Hepatocyte (in vitro differentiated cells): ENCODE data around the gene ZNF776. TPM values are rescaled to one million over a fixed set of nuclear protein-coding genes. Genes with fewer than 3 reads are reported as not detected.

ENCODE experiments used
- DNase-seq: peaks from one replicate; pipeline ENCODE4 v3.0.0-alpha.2; 2016; ENCODE audit warnings: low spot score
- H2AFZ ChIP-seq: fragments of 200-600 bp; sonication (generic); 2 replicates; pipeline ENCODE4 v1.6.0; 2016; ENCODE audit warnings: antibody characterized with exemption, mild to moderate bottlenecking
- H3K27ac ChIP-seq: fragments of 200-600 bp; sonication (generic); 2 replicates; pipeline ENCODE4 v1.5.1; 2016; ENCODE audit warnings: mild to moderate bottlenecking
- H3K27me3 ChIP-seq: fragments of 200-600 bp; sonication (generic); 2 replicates; pipeline ENCODE4 v1.6.1; 2016
- H3K36me3 ChIP-seq: fragments of 200-600 bp; sonication (generic); replicated peaks from 2 replicates; pipeline ENCODE4 v1.5.1; 2016; ENCODE audit warnings: low read depth; ENCODE audit not compliant: insufficient read depth
- H3K4me1 ChIP-seq: fragments of 200-600 bp; sonication (generic); 2 replicates; pipeline ENCODE4 v1.5.1; 2016; ENCODE audit warnings: mild to moderate bottlenecking, moderate library complexity; ENCODE audit not compliant: insufficient read depth
- H3K4me2 ChIP-seq: fragments of 200-600 bp; sonication (generic); 2 replicates; pipeline ENCODE4 v1.6.0; 2016
- H3K4me3 ChIP-seq: fragments of 200-600 bp; sonication (generic); 2 replicates; pipeline ENCODE4 v1.5.1; 2016; ENCODE audit warnings: mild to moderate bottlenecking
- H3K79me2 ChIP-seq: fragments of 200-600 bp; sonication (generic); 2 replicates; pipeline ENCODE4 v1.6.0; 2017; ENCODE audit warnings: mild to moderate bottlenecking
- H3K9me2 ChIP-seq: fragments of 200-600 bp; sonication (generic); replicated peaks from 2 replicates; pipeline ENCODE4 v1.6.0; 2017; ENCODE audit warnings: mild to moderate bottlenecking; ENCODE audit not compliant: insufficient read depth
- H3K9me3 ChIP-seq: fragments of 200-600 bp; sonication (generic); 2 replicates; pipeline ENCODE4 v1.5.1; 2016; ENCODE audit warnings: low read depth, mild to moderate bottlenecking
- H4K20me1 ChIP-seq: fragments of 200-600 bp; sonication (generic); 2 replicates; pipeline ENCODE4 v1.6.0; 2016; ENCODE audit warnings: mild to moderate bottlenecking; ENCODE audit not compliant: insufficient read depth, poor library complexity, severe bottlenecking
- CTCF ChIP-seq: fragments of 200-600 bp; sonication (generic); IDR thresholded peaks from 2 replicates; pipeline ENCODE4 v1.5.1; 2016; ENCODE audit warnings: antibody characterized with exemption, mild to moderate bottlenecking; ENCODE audit not compliant: poor library complexity
- EZH2 ChIP-seq: fragments of 200-600 bp; sonication (generic); IDR thresholded peaks from 2 replicates; pipeline ENCODE4 v1.6.1; 2016; ENCODE audit warnings: antibody characterized with exemption, mild to moderate bottlenecking, borderline replicate concordance
- EZH2phosphoT487 ChIP-seq: fragments of 200-600 bp; sonication (generic); IDR thresholded peaks from one replicate; pipeline ENCODE4 v1.6.1; 2018; ENCODE audit warnings: antibody characterized with exemption, mild to moderate bottlenecking, low read depth, moderate library complexity; ENCODE audit not compliant: unreplicated experiment, severe bottlenecking
- WGBS: methylation state at CpG from one replicate; pipeline ENCODE4 v1.1.6; 2016; ENCODE audit warnings: low lambda C conversion rate; ENCODE audit errors: missing lambda C conversion rate; 5-methylcytosine and 5-hydroxymethylcytosine counted together
- polyA plus RNA-seq: library from polyadenylated mRNA; unstranded; fragments of >200 nt; fragmentation: Nextera tagmentation; extraction: Ambion mirVana; gene quantifications from 2 replicates; pipeline ENCODE4 v1.2.1, GENCODE V29; 2016
- total RNA-seq: library from RNA; depleted of rRNA; stranded (reverse); fragments of >200 nt; gene quantifications from 2 replicates; pipeline ENCODE4 v1.2.3, GENCODE V29; 2014

The ZNF776 gene
- total and polyA plus RNA-seq, 2 experiments from 2014 or later: 10.6 to 11.4 TPM

- peaks cover 4% of the 10 kb centered on the region for H3K36me3 ChIP-seq
- no peaks in the 10 kb centered on the region for H3K4me1 ChIP-seq
- no peak for TF ChIP-seq EZH2
- no peak for TF ChIP-seq CTCF
- no peak for TF ChIP-seq EZH2phosphoT487
- H3K27ac ChIP-seq: no peak overlapping the region
- peaks cover 6% of the 10 kb centered on the region for H3K9me3 ChIP-seq
- H3K4me3 ChIP-seq: no peak overlapping the region
- peaks cover 7% of the 10 kb centered on the region for H3K79me2 ChIP-seq
- H3K9me2 ChIP-seq: no peaks in the 10 kb centered on the region
- no peak overlapping the region for H3K4me2 ChIP-seq
- no peaks in the 10 kb centered on the region for H3K27me3 ChIP-seq
- H4K20me1 ChIP-seq: no peaks in the 10 kb centered on the region
- H2AFZ ChIP-seq: no peak overlapping the region
- DNase-seq: no peak
Observed at GRCh38 chr19:57719424-57719823, 27.2 kb upstream of the ZNF776 start.

DNA sequence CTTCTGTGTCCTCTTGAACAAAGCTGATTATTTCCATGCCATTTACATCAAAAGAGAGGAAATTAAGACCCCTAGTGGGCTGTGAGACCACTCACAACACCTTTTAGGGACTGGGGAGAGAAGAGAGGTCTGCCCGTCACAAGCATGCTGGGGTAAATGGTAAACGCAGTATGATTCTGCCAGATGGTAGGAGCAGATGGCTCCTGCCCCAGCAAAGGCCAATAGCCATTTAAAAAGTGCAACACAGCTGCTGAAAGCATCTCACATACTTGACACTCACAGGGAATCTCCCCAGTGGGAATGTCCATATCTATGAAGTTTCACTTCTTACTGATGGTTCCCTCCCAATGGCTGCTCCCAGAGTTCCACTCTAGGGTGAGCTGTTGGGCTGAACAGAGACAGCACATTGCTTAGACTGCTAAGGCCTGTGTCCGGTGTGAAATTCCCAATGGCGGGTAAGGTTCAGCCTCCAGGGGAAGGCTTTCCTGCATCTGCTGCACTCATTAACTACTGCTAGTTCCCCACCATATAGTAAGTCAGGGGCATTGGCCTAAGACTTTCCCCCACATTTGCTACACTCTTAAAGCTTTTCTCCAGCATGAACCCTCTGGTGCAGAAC, 26.6 kb upstream of the ZNF776 start:
- no peak overlapping the region for H3K27ac ChIP-seq
- H3K9me3 ChIP-seq: peaks cover 6% of the 10 kb centered on the region
- WGBS: 96% methylated on average over 4 of the region's 4 CpGs
- H3K79me2 ChIP-seq: peaks cover 12% of the 10 kb centered on the region
- no peaks in the 10 kb centered on the region for H3K9me2 ChIP-seq
- no peak for DNase-seq
- no peaks in the 10 kb centered on the region for H3K27me3 ChIP-seq
- TF ChIP-seq EZH2 (no peak), CTCF (no peak), EZH2phosphoT487 (no peak)
- no peak overlapping the region for H3K4me3 ChIP-seq
- peaks cover 4% of the 10 kb centered on the region for H3K36me3 ChIP-seq
- H3K4me1 ChIP-seq: no peaks in the 10 kb centered on the region
- H3K4me2 ChIP-seq: no peak overlapping the region
- no peaks in the 10 kb centered on the region for H4K20me1 ChIP-seq
- no peak overlapping the region for H2AFZ ChIP-seq

GRCh38 chr19:57720878-57721277, 25.7 kb upstream of the ZNF776 start:
- Histone ChIP-seq H3K36me3 (peaks cover 4% of the 10 kb centered on the region), H3K4me3 (no peak overlapping the region), H4K20me1 (no peaks in the 10 kb centered on the region), H3K9me2 (no peaks in the 10 kb centered on the region), H3K27ac (no peak overlapping the region), H3K79me2 (peaks cover 21% of the 10 kb centered on the region), H3K27me3 (no peaks in the 10 kb centered on the region), H3K4me2 (no peak overlapping the region), H3K4me1 (no peaks in the 10 kb centered on the region), H3K9me3 (peaks cover 6% of the 10 kb centered on the region), H2AFZ (no peak overlapping the region)
- 97% methylated on average over 10 of the region's 10 CpGs for WGBS
- no peak for DNase-seq
- TF ChIP-seq EZH2phosphoT487 (no peak), EZH2 (no peak), CTCF (no peak)
